Heart left ventricle (tissue), 16 donors: Measurements from ENCODE around the gene COA6. TPM values are rescaled to one million over a fixed set of nuclear protein-coding genes. Genes with fewer than 3 reads are reported as not detected.

Source experiments
- ATAC-seq, 4 donors: fragments of 200-7000 bp; cut with Tn5 transposase; one replicate each; pipeline ENCODE4 v1.9.1; 2020 to 2022; ENCODE audit warnings: moderate library complexity in 4 of 4, mild to moderate bottlenecking in 3 of 4, moderate number of reproducible peaks in 1 of 4
- DNase-seq, 5 donors: peaks; one replicate each; pipeline ENCODE4 v3.0.0-alpha.2; 2020
- H3K27ac ChIP-seq, 12 donors: fragments of 200-600 bp; sonication (generic) in 4 of 12; one replicate each; pipeline versions ENCODE4 v1.5.0 to v1.8.0; 2016 to 2022; ENCODE audit warnings: mild to moderate bottlenecking in 2 of 12
- H3K27me3 ChIP-seq, 9 donors: fragments of 200-600 bp; sonication (generic) in 2 of 9; one replicate each; pipeline versions ENCODE4 v1.5.1 to v1.8.0; 2016 to 2022; ENCODE audit warnings: mild to moderate bottlenecking in 3 of 9
- H3K36me3 ChIP-seq, 9 donors: fragments of 200-600 bp; sonication (generic) in 2 of 9; one replicate each; pipeline versions ENCODE4 v1.5.0 to v1.8.0; 2018 to 2022; ENCODE audit warnings: mild to moderate bottlenecking in 2 of 9
- H3K4me1 ChIP-seq, 12 donors: fragments of 200-600 bp; sonication (generic) in 4 of 12; one replicate each; pipeline versions ENCODE4 v1.5.0 to v1.8.0; 2016 to 2022; ENCODE audit warnings: mild to moderate bottlenecking in 3 of 12
- H3K4me3 ChIP-seq, 12 donors: fragments of 200-600 bp; sonication (generic) in 4 of 12; one replicate each; pipeline versions ENCODE4 v1.5.0 to v1.8.0; 2017 to 2022; ENCODE audit warnings: mild to moderate bottlenecking in 9 of 12, moderate library complexity in 4 of 12
- H3K9me3 ChIP-seq, 12 donors: fragments of 200-600 bp; sonication (generic) in 4 of 12; one replicate each; pipeline versions ENCODE4 v1.5.0 to v1.8.0; 2016 to 2022; ENCODE audit warnings: mild to moderate bottlenecking in 1 of 12
- CTCF ChIP-seq, 12 donors: fragments of 200-600 bp; sonication (generic) in 4 of 12; IDR thresholded peaks; one replicate each; pipeline versions ENCODE4 v1.5.0 to v1.8.0; 2018 to 2022; ENCODE audit warnings: antibody characterized with exemption in 12 of 12, mild to moderate bottlenecking in 5 of 12
- POLR2A ChIP-seq, 2 donors: fragments of 450-650 bp; IDR thresholded peaks; one replicate each; pipeline ENCODE4 v1.6.1; 2017; ENCODE audit warnings: antibody characterized with exemption in 2 of 2, mild to moderate bottlenecking in 2 of 2, moderate library complexity in 2 of 2
- WGBS, 4 donors: extraction: QIAGEN DNeasy Blood & Tissue Kit in 2 of 4; methylation state at CpG; one replicate each; pipeline versions ENCODE4 v1.1.5 to v1.1.7; 2013 to 2018; 5-methylcytosine and 5-hydroxymethylcytosine counted together
- intact Hi-C, 10 donors: fragments of 100-400 bp; cut with DNase I; formaldehyde crosslinking; loops; one replicate each; pipeline versions ENCODE4 v1.11.1 to v1.14.2; 2022
- long read RNA-seq, 3 donors: library from polyadenylated mRNA; unstranded; transcript quantifications; one replicate each; pipeline ENCODE4 v2.0.0, GENCODE V29; 2020 to 2021
- polyA plus RNA-seq, 2 donors: library from polyadenylated mRNA; stranded (reverse); fragments of 200-250 nt; gene quantifications; one replicate each; pipeline ENCODE4 v1.2.3, GENCODE V29; 2013
- total RNA-seq, 9 donors: library from RNA; depleted of rRNA in 2 of 9; stranded (reverse); fragments of >200 nt in 2 of 9; fragmentation: NEBNext Ultra II Directional in 3 of 9; extraction: Animal tissue kit (Norgen Biotek cat#: 25700) in 3 of 9; gene quantifications; one replicate each; pipeline versions ENCODE4 v1.1.0 to v1.2.4, GENCODE V29; 2016 to 2023
- donor health status: ischemic (EF 13 %, LVEDD 7.1; RV severe dilation, severe dysfunction).
- donor health status: healthy with polysubstance abuse.
- donor health status: DM: no; HTN: yes; CAD: no.
- donor health status: DM: no; HTN: no; CAD: no.
- donor health status: ischemic (EF 25% LVEDD 6.9; RV normal size, moderate dysfunction).
- donor health status: ischemic (EF 25% LVEDD 5.7; RV mildly dilated, moderate dysfunction).
- donor health status: healthy.
- donor health status: DM: yes; HTN: yes; CAD: no.
- donor health status: ischemic (EF 35%, LVEDD 5.7; RV mildly dilated, moderate dysfunction).
- donor health status: nonischemic (EF 11% LVEDD 7.7; RV severe dilation, severe dysfunction).
- donor health status: DM: yes; HTN: yes; CAD: no.
- donor health status: PGD.
- donor health status: ischemic (EF 29% LVEDD 5.4; RV normal size, mild dysfunction).
- donor health status: nonischemic (EF 23%, LVEDD 6.1; RV moderate dilation, normal function).

COA6 gene
- total RNA-seq (10 to 100 TPM; 25.5 to 47.2 (median 33.0) TPM), polyA plus RNA-seq (100 to 1,000 TPM; 106 to 133 TPM)
- long read RNA-seq, donor 1, transcript COA6-203 (3 exons, 710 nt): major isoform, 30 of 36 reads
- long read RNA-seq, donor 1, partial matches to known transcripts: 1 of 36 reads
- long read RNA-seq, donor 1, other reads (novel, unspliced or antisense): 0 of 36 reads
- long read RNA-seq, donor 2, transcript COA6-203 (3 exons, 710 nt): major isoform, 11 of 19 reads
- long read RNA-seq, donor 2, partial matches to known transcripts: 0 of 19 reads
- long read RNA-seq, donor 2, other reads (novel, unspliced or antisense): 2 of 19 reads
- long read RNA-seq, donor 3, transcript COA6-203 (3 exons, 710 nt): major isoform, 16 of 24 reads
- long read RNA-seq, donor 3, partial matches to known transcripts: 1 of 24 reads
- long read RNA-seq, donor 3, other reads (novel, unspliced or antisense): 2 of 24 reads

GRCh38 chr1:234373064-234373958 lies at the start of gene COA6:
COA6 (plus strand) TSS chr1:234373456; CDS start chr1:234373467, 11 bp downstream.
- peak within 1 kb of the TSS; percentile 91 to 100 (median 96) for H3K27ac ChIP-seq
- H3K4me3 ChIP-seq: peak within 1 kb of the TSS; percentile 63 to 93 (median 79)
- H3K36me3 ChIP-seq: peaks cover 0 to 32% (median 24%) of the 10 kb centered on the region in 9 donors
- intact Hi-C loops: no loop called here
- DNase-seq (peak; percentile 91 to 93 (median 91)), ATAC-seq (peak; percentile 94 to 98 (median 97))
- H3K4me1 ChIP-seq: peaks cover 3 to 24% (median 18%) of the 10 kb centered on the region in 12 donors
- 0% methylated on average over 61 to 62 of the region's 62 CpGs for WGBS, 4 donors
- H3K9me3 ChIP-seq: no peaks in the 10 kb centered on the region
- H3K27me3 ChIP-seq: no peaks in the 10 kb centered on the region
- peak in 1 of 2 donors; percentile 68 for TF ChIP-seq POLR2A (IDR thresholded peaks at IDR 0.05)
- peak in 1 of 12 donors; percentile 3 for TF ChIP-seq CTCF (IDR thresholded peaks at IDR 0.05)

GRCh38 chr1:234324821-234325220 lies 48.4 kb upstream of the COA6 start:
- H3K4me1 ChIP-seq: peaks cover 0 to 20% (median 0%) of the 10 kb centered on the region in 12 donors
- no peaks in the 10 kb centered on the region for H3K36me3 ChIP-seq
- 76 to 81% (median 78%) methylated on average over 6 of the region's 6 CpGs for WGBS, 4 donors
- peaks cover 0 to 47% (median 18%) of the 10 kb centered on the region in 9 donors for H3K27me3 ChIP-seq
- intact Hi-C loops: loop anchor here in 1 of 10 donors (5.0 kb wide), 1 partner anchor 213 kb away; no protein-coding TSS in a partner anchor
- H3K9me3 ChIP-seq: no peaks in the 10 kb centered on the region
- no peak overlapping the region for H3K4me3 ChIP-seq
- no peak overlapping the region for H3K27ac ChIP-seq
- ATAC-seq (no peak), DNase-seq (no peak)
- no peak for TF ChIP-seq CTCF (IDR thresholded peaks at IDR 0.05)
- TF ChIP-seq POLR2A (IDR thresholded peaks at IDR 0.05): no peak

- H3K36me3 ChIP-seq: no peaks in the 10 kb centered on the region
- peak overlapping the region in 1 of 12 donors; percentile 52 for H3K27ac ChIP-seq
- intact Hi-C loops: loop anchor here in 1 of 10 donors (5.0 kb wide), 1 partner anchor 214 kb away; no protein-coding TSS in a partner anchor
- no peak for TF ChIP-seq POLR2A (IDR thresholded peaks at IDR 0.05)
- no peak for TF ChIP-seq CTCF (IDR thresholded peaks at IDR 0.05)
- DNase-seq (no peak), ATAC-seq (no peak)
- peak overlapping the region in 9 of 12 donors; percentile 12 to 57 (median 38) for H3K4me3 ChIP-seq
- peaks cover 0 to 22% (median 0%) of the 10 kb centered on the region in 12 donors for H3K4me1 ChIP-seq
- peaks cover 0 to 45% (median 13%) of the 10 kb centered on the region in 9 donors for H3K27me3 ChIP-seq
- 56 to 74% (median 69%) methylated on average over 7 of the region's 7 CpGs for WGBS, 4 donors
- no peaks in the 10 kb centered on the region for H3K9me3 ChIP-seq
Measured at GRCh38 chr1:234325878-234326496, 47.3 kb upstream of the COA6 start.
